Vagina (tissue), 2 donors: ENCODE measurements around the gene PODXL.

ENCODE experiments used
- POLR2A ChIP-seq, 2 donors: fragments of 450-650 bp; IDR thresholded peaks; one replicate each; pipeline ENCODE4 v1.6.1; 2017; ENCODE audit warnings: antibody characterized with exemption in 2 of 2, mild to moderate bottlenecking in 2 of 2, moderate library complexity in 2 of 2
- POLR2AphosphoS5 ChIP-seq, 2 donors: sonication (generic); formaldehyde crosslinking; IDR thresholded peaks; one replicate each; pipeline ENCODE4 v1.9.0; 2017; ENCODE audit warnings: antibody characterized with exemption in 2 of 2, mild to moderate bottlenecking in 2 of 2, low read depth in 1 of 2; ENCODE audit not compliant: insufficient read depth in 1 of 2
- TF ChIP-seq, protein P1 (sequence below), 3 experiments: fragments of 450-650 bp in 2 of 3; fragments of 200-600 bp in 1 of 3; sonication (generic) in 1 of 3; IDR thresholded peaks; one replicate each; pipeline ENCODE4 v1.5.1; 2017 to 2019; ENCODE audit warnings: antibody characterized with exemption in 3 of 3, mild to moderate bottlenecking in 2 of 3, moderate library complexity in 2 of 3

DNA sequence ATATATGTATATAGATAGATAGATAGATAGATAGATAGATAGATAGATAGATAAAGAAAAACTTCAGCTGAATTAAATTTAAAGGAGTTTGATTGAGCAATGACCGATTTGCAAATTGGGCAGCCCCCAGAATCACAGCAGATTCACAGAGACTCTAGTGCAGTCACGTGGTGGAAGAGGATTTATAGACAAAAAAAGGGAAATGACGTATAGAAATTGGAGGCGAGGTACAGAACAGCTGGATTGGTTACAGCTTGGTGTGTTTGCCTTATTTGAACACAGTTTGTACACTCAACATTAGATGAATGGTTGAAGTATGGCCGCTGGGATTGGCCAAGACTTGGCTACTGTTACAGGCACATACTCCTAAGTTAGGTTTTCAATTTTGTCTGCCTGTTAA lies 8.2 kb upstream of the PODXL start:
- TF ChIP-seq, protein P1, sequence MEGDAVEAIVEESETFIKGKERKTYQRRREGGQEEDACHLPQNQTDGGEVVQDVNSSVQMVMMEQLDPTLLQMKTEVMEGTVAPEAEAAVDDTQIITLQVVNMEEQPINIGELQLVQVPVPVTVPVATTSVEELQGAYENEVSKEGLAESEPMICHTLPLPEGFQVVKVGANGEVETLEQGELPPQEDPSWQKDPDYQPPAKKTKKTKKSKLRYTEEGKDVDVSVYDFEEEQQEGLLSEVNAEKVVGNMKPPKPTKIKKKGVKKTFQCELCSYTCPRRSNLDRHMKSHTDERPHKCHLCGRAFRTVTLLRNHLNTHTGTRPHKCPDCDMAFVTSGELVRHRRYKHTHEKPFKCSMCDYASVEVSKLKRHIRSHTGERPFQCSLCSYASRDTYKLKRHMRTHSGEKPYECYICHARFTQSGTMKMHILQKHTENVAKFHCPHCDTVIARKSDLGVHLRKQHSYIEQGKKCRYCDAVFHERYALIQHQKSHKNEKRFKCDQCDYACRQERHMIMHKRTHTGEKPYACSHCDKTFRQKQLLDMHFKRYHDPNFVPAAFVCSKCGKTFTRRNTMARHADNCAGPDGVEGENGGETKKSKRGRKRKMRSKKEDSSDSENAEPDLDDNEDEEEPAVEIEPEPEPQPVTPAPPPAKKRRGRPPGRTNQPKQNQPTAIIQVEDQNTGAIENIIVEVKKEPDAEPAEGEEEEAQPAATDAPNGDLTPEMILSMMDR (IDR thresholded peaks at IDR 0.05): no peak
- TF ChIP-seq POLR2AphosphoS5 (IDR thresholded peaks at IDR 0.05; ENCODE audit: insufficient read depth in 1 of 2, low read depth in 1 of 2) (no peak), POLR2A (IDR thresholded peaks at IDR 0.05) (no peak)
